Activated naive CD8-positive, alpha-beta T cell treated with anti-CD3 and anti-CD28 coated beads, Interleukin-2, amount 50 U/mL, for 16 hours (primary cell): Measurements from ENCODE around the gene WDCP.
"Not testable (repeated sequence)": the region's sequence is repeated elsewhere in the genome, so short reads cannot be mapped to it uniquely, and the experiment has no call there.

Source experiments
- DNase-seq: peaks from one replicate; pipeline ENCODE4 v3.0.0-alpha.2; 2020; ENCODE audit warnings: low read depth, low spot score

The WDCP gene

GRCh38 chr2:24022324-24022974 is 24.7 kb downstream of the WDCP start:
- no peak for DNase-seq

- DNase-seq = no peak
Measured at GRCh38 chr2:24021122-24021998, 25.8 kb downstream of the WDCP start.

GRCh38 chr2:24020244-24020643 is 26.9 kb downstream of the WDCP start:
- DNase-seq = no peak

GRCh38 chr2:24019729-24020128 is 27.5 kb downstream of the WDCP start:
- no peak for DNase-seq

GRCh38 chr2:24018241-24018640 is 28.9 kb downstream of the WDCP start:
- no peak for DNase-seq

GRCh38 chr2:24017711-24018110 is 29.5 kb downstream of the WDCP start:
- DNase-seq = no peak

- DNase-seq = no peak
Measured at GRCh38 chr2:24016853-24017703, 30.1 kb downstream of the WDCP start.

GRCh38 chr2:24016376-24016761 is 30.8 kb downstream of the WDCP start:
- DNase-seq = no peak

- no peak for DNase-seq
Measured at GRCh38 chr2:24015562-24016375, 31.4 kb downstream of the WDCP start.

- not testable (repeated sequence) for DNase-seq
Measured at GRCh38 chr2:24014902-24015301, 32.3 kb downstream of the WDCP start.

- no peak for DNase-seq
Measured at GRCh38 chr2:24012521-24013188, 34.5 kb downstream of the WDCP start.

- DNase-seq = no peak
Measured at GRCh38 chr2:24011250-24012104, 35.7 kb downstream of the WDCP start.

GRCh38 chr2:24010477-24011249 is 36.5 kb downstream of the WDCP start:
- DNase-seq = no peak

GRCh38 chr2:24009680-24010476 is 37.3 kb downstream of the WDCP start, which contains the start of gene MFSD2B:
Gene MFSD2B (plus strand): TSS chr2:24010085. CDS start chr2:24010097, 12 bp downstream.
- no peak for DNase-seq

GRCh38 chr2:24009367-24009679 is 37.9 kb downstream of the WDCP start:
- no peak for DNase-seq

- no peak for DNase-seq
Measured at GRCh38 chr2:24008672-24009366, 38.4 kb downstream of the WDCP start.

GRCh38 chr2:24007693-24008092 is 39.5 kb downstream of the WDCP start:
- no peak for DNase-seq

- no peak for DNase-seq
Measured at GRCh38 chr2:23994567-23994966, 52.6 kb downstream of the WDCP start.
